Measurements from ENCODE around the gene EVC. TPM values are rescaled to one million over a fixed set of nuclear protein-coding genes. Genes with fewer than 3 reads are reported as not detected.

Gene EVC
- total and polyA plus RNA-seq, 2 of the 4 experiments (the other 2 are of a cell fraction): 16.8 to 18.9 TPM

DNA sequence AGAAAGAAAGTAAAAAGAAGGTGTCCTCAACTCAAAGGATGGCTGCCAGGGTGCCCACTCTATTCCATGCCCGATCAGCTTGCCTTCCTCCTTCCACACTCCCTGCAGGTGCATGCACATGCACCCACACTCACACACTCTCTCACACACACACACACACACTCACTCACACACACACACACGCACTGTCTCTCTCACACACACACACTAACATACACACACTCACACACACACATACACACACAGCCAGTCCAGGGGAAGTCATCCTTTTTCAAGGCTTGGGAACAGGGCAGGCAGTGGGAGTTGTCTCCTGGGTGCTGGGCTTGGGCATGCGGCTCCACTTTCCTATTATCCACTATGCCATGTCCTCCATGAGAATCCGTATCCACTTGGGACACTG is 131.5 kb downstream of the EVC start (continued):
- TF ChIP-seq, protein P1, sequence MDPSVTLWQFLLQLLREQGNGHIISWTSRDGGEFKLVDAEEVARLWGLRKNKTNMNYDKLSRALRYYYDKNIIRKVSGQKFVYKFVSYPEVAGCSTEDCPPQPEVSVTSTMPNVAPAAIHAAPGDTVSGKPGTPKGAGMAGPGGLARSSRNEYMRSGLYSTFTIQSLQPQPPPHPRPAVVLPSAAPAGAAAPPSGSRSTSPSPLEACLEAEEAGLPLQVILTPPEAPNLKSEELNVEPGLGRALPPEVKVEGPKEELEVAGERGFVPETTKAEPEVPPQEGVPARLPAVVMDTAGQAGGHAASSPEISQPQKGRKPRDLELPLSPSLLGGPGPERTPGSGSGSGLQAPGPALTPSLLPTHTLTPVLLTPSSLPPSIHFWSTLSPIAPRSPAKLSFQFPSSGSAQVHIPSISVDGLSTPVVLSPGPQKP (IDR thresholded peaks at IDR 0.05; ENCODE audit: borderline replicate concordance, low read depth, low read length): no peak
- TF ChIP-seq FOS (IDR thresholded peaks at IDR 0.05; ENCODE audit: low read depth, low read length): no peak
- TF ChIP-seq POLR2A (IDR thresholded peaks at IDR 0.05; ENCODE audit: low read depth, low read length): no peak

DNA sequence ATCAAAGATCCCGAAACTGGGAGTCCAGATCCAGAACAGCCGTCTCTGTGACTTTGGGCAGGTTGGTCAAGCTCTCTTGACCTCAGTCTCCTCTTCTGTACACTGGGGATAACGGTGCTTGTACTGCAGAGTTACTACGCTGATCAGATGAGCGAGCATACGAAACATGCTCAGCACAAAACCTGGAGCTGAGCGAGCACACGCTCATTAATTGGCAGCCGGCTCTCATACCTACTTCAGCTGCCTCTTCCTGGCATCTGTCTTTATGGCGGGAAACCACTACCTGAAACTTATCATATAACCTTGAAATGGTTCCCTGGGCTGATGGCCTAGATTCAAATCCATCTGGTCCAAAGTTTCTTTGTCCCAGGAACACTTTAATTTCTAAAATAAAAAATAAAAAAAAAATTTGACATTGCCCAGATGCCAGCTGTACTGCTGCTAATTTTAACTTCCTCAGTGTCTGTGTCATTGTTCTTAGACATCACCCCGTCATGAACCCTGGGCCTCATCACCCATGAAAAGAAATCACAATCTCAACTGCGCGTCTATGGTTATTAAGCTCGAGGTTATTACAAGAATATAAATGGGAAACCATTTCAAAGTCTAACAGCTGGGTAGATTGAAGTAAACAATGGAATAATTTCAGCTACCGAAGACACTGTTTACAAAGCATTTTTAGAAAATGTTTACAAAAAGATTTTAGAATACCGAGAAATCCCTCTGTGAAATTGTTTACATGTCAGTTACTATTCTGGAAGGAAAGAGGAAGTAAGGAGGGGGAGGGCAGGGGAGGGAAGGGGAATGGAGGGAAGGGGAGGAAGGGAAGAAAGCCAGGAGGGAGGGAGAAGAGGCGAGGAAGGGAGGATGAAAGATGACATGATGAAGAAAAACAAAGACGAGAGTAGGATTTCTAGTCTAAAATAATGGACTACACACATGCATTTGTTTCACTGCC is 132.9 kb downstream of the EVC start:
- Histone ChIP-seq H3K56ac (ENCODE audit: extremely low read depth, insufficient read depth, low read length) (no peak overlapping the region), H4K91ac (ENCODE audit: insufficient read depth, low read depth, low read length) (no peak overlapping the region), H3K9me3 (ENCODE audit: control insufficient read depth, insufficient read depth, low read length) (no peaks in the 10 kb centered on the region), H3K27ac (ENCODE audit: insufficient read depth, low read length) (no peak overlapping the region), H2BK120ac (ENCODE audit: low read depth, low read length) (no peak overlapping the region), H2BK5ac (ENCODE audit: low read depth, low read length, poor library complexity, severe bottlenecking) (no peak overlapping the region), H3K4ac (ENCODE audit: low read depth, low read length) (no peak overlapping the region), H3K27me3 (ENCODE audit: control insufficient read depth, insufficient read depth, low read length) (no peaks in the 10 kb centered on the region), H2AK5ac (ENCODE audit: low read depth, low read length) (no peak overlapping the region), H2BK15ac (ENCODE audit: low read depth, low read length) (no peak overlapping the region), H4K5ac (ENCODE audit: low read depth, low read length) (no peak overlapping the region), H3K36me3 (ENCODE audit: control insufficient read depth, insufficient read depth, low read length) (peaks cover 7% of the 10 kb centered on the region; the same call in 1 of the 2 replicates), H3K4me3 (ENCODE audit: insufficient read depth, low read depth, low read length) (no peak overlapping the region), H4K20me1 (ENCODE audit: insufficient read depth, low read length) (no peaks in the 10 kb centered on the region), H2AFZ (replicated peaks; ENCODE audit: low read length, poor library complexity) (no peak overlapping the region), H3K18ac (ENCODE audit: low read depth, low read length) (no peak overlapping the region), H3K23ac (ENCODE audit: low read depth, low read length) (no peak overlapping the region), H3K4me1 (ENCODE audit: control insufficient read depth, insufficient read depth, low read length) (peaks cover 4% of the 10 kb centered on the region; the same call in 1 of the 2 replicates), H2BK20ac (ENCODE audit: low read depth, low read length) (no peak overlapping the region), H2AK9ac (replicated peaks; ENCODE audit: low read depth, low read length, poor library complexity) (no peak overlapping the region), H3K79me1 (ENCODE audit: low read depth in 1 of 2, low read length in 2 of 2) (no peaks in the 10 kb centered on the region), H3K4me2 (ENCODE audit: low read depth, low read length) (no peak overlapping the region), H4K8ac (ENCODE audit: low read depth in 2 of 2, low read length in 2 of 2) (no peak overlapping the region), H3K9me1 (ENCODE audit: insufficient read depth, low read length) (no peaks in the 10 kb centered on the region), H3K9ac (ENCODE audit: low read depth, low read length) (no peak overlapping the region), H3K14ac (replicated peaks; ENCODE audit: low read depth, low read length) (no peak overlapping the region)
- dilution Hi-C loops (cut with HindIII; ENCODE audit: low sequenced_read_pairs, unreplicated experiment) (no loop called here), intact Hi-C loops (cut with micrococcal nuclease) (no loop called here), in situ Hi-C loops (cut with MboI; ENCODE audit: low sequenced_read_pairs) (no loop called here)
- CTCF ChIA-PET: interaction anchor here (0.5 kb wide), 1 partner anchor 19 kb away, joined by 3 read pairs; no protein-coding TSS in a partner anchor
- BruUV-seq (replicated peaks): no TSS peak
- TF ChIP-seq FOS (IDR thresholded peaks at IDR 0.05; ENCODE audit: low read depth, low read length) (no peak), MAZ (IDR thresholded peaks at IDR 0.05; ENCODE audit: borderline replicate concordance, low read depth, low read length) (no peak), NFE2L2 (IDR thresholded peaks at IDR 0.05; ENCODE audit: low read depth, low read length) (no peak), POLR2A (IDR thresholded peaks at IDR 0.05; ENCODE audit: low read depth, low read length) (no peak), MXI1 (IDR thresholded peaks at IDR 0.05; ENCODE audit: borderline replicate concordance, low read depth, low read length) (no peak), RCOR1 (IDR thresholded peaks at IDR 0.05; ENCODE audit: insufficient replicate concordance, low read length) (no peak), SMC3 (IDR thresholded peaks at IDR 0.05; ENCODE audit: low read depth, low read length) (no peak), MAFK (IDR thresholded peaks at IDR 0.05; ENCODE audit: low read depth, low read length) (no peak), RAD21 (IDR thresholded peaks at IDR 0.05; ENCODE audit: low read length) (no peak), RFX5 (IDR thresholded peaks at IDR 0.05; ENCODE audit: low read depth, low read length) (no peak)
- TF ChIP-seq, protein P2, sequence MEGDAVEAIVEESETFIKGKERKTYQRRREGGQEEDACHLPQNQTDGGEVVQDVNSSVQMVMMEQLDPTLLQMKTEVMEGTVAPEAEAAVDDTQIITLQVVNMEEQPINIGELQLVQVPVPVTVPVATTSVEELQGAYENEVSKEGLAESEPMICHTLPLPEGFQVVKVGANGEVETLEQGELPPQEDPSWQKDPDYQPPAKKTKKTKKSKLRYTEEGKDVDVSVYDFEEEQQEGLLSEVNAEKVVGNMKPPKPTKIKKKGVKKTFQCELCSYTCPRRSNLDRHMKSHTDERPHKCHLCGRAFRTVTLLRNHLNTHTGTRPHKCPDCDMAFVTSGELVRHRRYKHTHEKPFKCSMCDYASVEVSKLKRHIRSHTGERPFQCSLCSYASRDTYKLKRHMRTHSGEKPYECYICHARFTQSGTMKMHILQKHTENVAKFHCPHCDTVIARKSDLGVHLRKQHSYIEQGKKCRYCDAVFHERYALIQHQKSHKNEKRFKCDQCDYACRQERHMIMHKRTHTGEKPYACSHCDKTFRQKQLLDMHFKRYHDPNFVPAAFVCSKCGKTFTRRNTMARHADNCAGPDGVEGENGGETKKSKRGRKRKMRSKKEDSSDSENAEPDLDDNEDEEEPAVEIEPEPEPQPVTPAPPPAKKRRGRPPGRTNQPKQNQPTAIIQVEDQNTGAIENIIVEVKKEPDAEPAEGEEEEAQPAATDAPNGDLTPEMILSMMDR (conservative IDR thresholded peaks at IDR 0.05; ENCODE audit: low read depth, low read length): no peak
- ATAC-seq (ENCODE audit: low read depth) (peak; percentile 24; the same call in 1 of the 2 replicates), DNase-seq (no peak)
- POLR2A ChIA-PET (ENCODE audit: unreplicated experiment): no interaction called here
- WGBS, 2 experiments (ENCODE audit: extremely low coverage in 2 of 2, insufficient read length in 1 of 2): 90% methylated on average over 2 of the region's 18 CpGs; no CpG with 5 or more reads in 1 of the 2 experiments

All from IMR-90 (cell line).